Smooth muscle cell (in vitro differentiated cells): ENCODE measurements around the gene TRIAP1. TPM values are rescaled to one million over a fixed set of nuclear protein-coding genes. Genes with fewer than 3 reads are reported as not detected.

ENCODE experiments used
- DNase-seq: peaks from one replicate; lab custom pipeline; 2025; ENCODE audit not compliant: unreplicated experiment; lab: John Stamatoyannopoulos, UW
- H2AFZ ChIP-seq: fragments of 200-600 bp; sonication (generic); 2 replicates; pipeline ENCODE4 v1.6.0; 2016; ENCODE audit warnings: antibody characterized with exemption, low read depth, mild to moderate bottlenecking
- H3F3A ChIP-seq: fragments of 200-600 bp; sonication (generic); 2 replicates; pipeline ENCODE4 v1.6.0; 2017; ENCODE audit warnings: antibody characterized with exemption, low read depth
- H3K27ac ChIP-seq: fragments of 200-600 bp; sonication (generic); 2 replicates; pipeline ENCODE4 v1.5.1; 2016; ENCODE audit warnings: low read depth, mild to moderate bottlenecking
- H3K27me3 ChIP-seq: fragments of 200-600 bp; sonication (generic); 2 replicates; pipeline ENCODE4 v1.6.1; 2016; ENCODE audit warnings: low read depth, mild to moderate bottlenecking
- H3K36me3 ChIP-seq: fragments of 200-600 bp; sonication (generic); 2 replicates; pipeline ENCODE4 v1.5.1; 2016; ENCODE audit warnings: low read depth
- H3K4me1 ChIP-seq: fragments of 200-600 bp; sonication (generic); 2 replicates; pipeline ENCODE4 v1.5.1; 2016; ENCODE audit warnings: low read depth
- H3K4me2 ChIP-seq: fragments of 200-600 bp; sonication (generic); 2 replicates; pipeline ENCODE4 v1.6.0; 2016; ENCODE audit warnings: mild to moderate bottlenecking
- H3K4me3 ChIP-seq: fragments of 200-600 bp; sonication (generic); 2 replicates; pipeline ENCODE4 v1.5.1; 2016; ENCODE audit warnings: mild to moderate bottlenecking
- H3K79me2 ChIP-seq: fragments of 200-600 bp; sonication (generic); 2 replicates; pipeline ENCODE4 v1.6.0; 2016; ENCODE audit warnings: low read depth, mild to moderate bottlenecking
- H3K9ac ChIP-seq: fragments of 200-600 bp; sonication (generic); 2 replicates; pipeline ENCODE4 v1.6.0; 2016; ENCODE audit warnings: low read depth
- H3K9me3 ChIP-seq: fragments of 200-600 bp; sonication (generic); replicated peaks from 2 replicates; pipeline ENCODE4 v1.5.1; 2016; ENCODE audit warnings: low read depth
- H4K20me1 ChIP-seq: fragments of 200-600 bp; sonication (generic); 2 replicates; pipeline ENCODE4 v1.6.0; 2016; ENCODE audit warnings: low read depth
- WGBS: methylation state at CpG from one replicate; pipeline ENCODE4 v1.1.7; 2016; ENCODE audit warnings: low lambda C conversion rate; 5-methylcytosine and 5-hydroxymethylcytosine counted together
- polyA plus RNA-seq: library from polyadenylated mRNA; unstranded; fragments of >200 nt; fragmentation: Nextera tagmentation; extraction: Ambion mirVana; gene quantifications from 2 replicates; pipeline ENCODE4 v1.2.1, GENCODE V29; 2016
- total RNA-seq: library from RNA; depleted of rRNA; stranded (reverse); fragments of >200 nt; gene quantifications from 2 replicates; pipeline ENCODE4 v1.2.3, GENCODE V29; 2014
- TF ChIP-seq, protein P1 (sequence below): fragments of 200-600 bp; sonication (generic); IDR thresholded peaks from 2 replicates; pipeline ENCODE4 v1.5.1; 2017; ENCODE audit warnings: borderline replicate concordance, mild to moderate bottlenecking, antibody characterized with exemption; ENCODE audit not compliant: insufficient read depth, poor library complexity, severe bottlenecking

TRIAP1 gene
- total and polyA plus RNA-seq, 2 experiments from 2014 or later, result 47.1 to 67.0 TPM

GRCh38 chr12:120473807-120474615 lies 27.8 kb upstream of the TRIAP1 start:
- peaks cover under 1% of the 10 kb centered on the region for H4K20me1 ChIP-seq
- H3K9ac ChIP-seq, result peak overlapping the region; percentile 8
- H3K4me1 ChIP-seq, result peaks cover 7% of the 10 kb centered on the region
- no peaks in the 10 kb centered on the region for H3K36me3 ChIP-seq
- no peaks in the 10 kb centered on the region for H3K27me3 ChIP-seq
- no peaks in the 10 kb centered on the region for H3F3A ChIP-seq
- H2AFZ ChIP-seq, result no peak overlapping the region
- no peak for DNase-seq
- WGBS, result 76% methylated on average over 6 of the region's 6 CpGs
- H3K4me2 ChIP-seq, result peak overlapping the region; percentile 55
- H3K79me2 ChIP-seq, result peaks cover 44% of the 10 kb centered on the region
- TF ChIP-seq, protein P1, sequence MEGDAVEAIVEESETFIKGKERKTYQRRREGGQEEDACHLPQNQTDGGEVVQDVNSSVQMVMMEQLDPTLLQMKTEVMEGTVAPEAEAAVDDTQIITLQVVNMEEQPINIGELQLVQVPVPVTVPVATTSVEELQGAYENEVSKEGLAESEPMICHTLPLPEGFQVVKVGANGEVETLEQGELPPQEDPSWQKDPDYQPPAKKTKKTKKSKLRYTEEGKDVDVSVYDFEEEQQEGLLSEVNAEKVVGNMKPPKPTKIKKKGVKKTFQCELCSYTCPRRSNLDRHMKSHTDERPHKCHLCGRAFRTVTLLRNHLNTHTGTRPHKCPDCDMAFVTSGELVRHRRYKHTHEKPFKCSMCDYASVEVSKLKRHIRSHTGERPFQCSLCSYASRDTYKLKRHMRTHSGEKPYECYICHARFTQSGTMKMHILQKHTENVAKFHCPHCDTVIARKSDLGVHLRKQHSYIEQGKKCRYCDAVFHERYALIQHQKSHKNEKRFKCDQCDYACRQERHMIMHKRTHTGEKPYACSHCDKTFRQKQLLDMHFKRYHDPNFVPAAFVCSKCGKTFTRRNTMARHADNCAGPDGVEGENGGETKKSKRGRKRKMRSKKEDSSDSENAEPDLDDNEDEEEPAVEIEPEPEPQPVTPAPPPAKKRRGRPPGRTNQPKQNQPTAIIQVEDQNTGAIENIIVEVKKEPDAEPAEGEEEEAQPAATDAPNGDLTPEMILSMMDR, result no peak
- H3K4me3 ChIP-seq, result no peak overlapping the region
- H3K27ac ChIP-seq, result peak overlapping the region; percentile 70
- H3K9me3 ChIP-seq, result no peaks in the 10 kb centered on the region

- Histone ChIP-seq H4K20me1 (peaks cover 15% of the 10 kb centered on the region), H3K36me3 (no peaks in the 10 kb centered on the region), H3K79me2 (peaks cover 58% of the 10 kb centered on the region), H2AFZ (no peak overlapping the region), H3K4me3 (no peak overlapping the region), H3K4me2 (peak overlapping the region; percentile 42), H3K4me1 (peaks cover 11% of the 10 kb centered on the region), H3K9me3 (no peaks in the 10 kb centered on the region), H3K9ac (no peak overlapping the region), H3K27me3 (no peaks in the 10 kb centered on the region), H3F3A (no peaks in the 10 kb centered on the region), H3K27ac (peak overlapping the region; percentile 70)
- TF ChIP-seq, protein P1, result no peak
- DNase-seq, result no peak
These were observed 26.3 kb upstream of the TRIAP1 start for GRCh38 chr12:120472521-120472920.

DNA sequence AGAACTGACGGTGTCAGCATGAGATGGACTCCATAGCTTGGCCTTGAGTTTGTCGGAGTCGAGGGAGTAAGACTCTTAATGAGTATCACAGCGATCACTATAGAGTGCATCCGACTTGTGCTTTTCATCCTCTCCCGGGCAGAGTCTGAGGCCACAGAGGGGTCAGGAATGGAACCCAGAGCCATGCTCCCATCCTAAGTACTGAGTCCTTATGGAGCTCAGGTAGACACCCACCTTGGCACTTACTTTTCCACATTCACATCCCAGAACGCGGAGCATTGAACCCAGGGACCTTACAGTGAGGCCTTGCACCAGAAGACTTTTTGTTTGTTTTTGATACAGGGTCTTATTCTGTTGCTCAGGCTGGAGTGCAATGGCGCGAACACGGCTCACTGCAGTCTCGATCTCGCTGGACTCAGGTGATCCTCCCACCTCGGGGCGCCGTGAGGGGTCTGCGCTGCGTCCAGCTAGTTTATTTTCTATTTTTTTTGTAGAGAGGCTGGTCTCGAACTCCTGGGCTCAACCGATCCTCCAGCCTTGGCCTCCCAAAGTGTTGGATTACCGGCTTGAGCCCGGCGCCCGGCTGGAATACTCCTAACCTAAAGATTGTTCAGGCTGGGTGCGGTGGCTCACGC lies 24.1 kb upstream of the TRIAP1 start:
- peaks cover 38% of the 10 kb centered on the region for H4K20me1 ChIP-seq
- TF ChIP-seq, protein P1, result no peak
- peak overlapping the region; percentile 95 for H3K9ac ChIP-seq
- no peaks in the 10 kb centered on the region for H3K36me3 ChIP-seq
- WGBS, result 68% methylated on average over 26 of the region's 26 CpGs
- peaks cover 72% of the 10 kb centered on the region for H3K79me2 ChIP-seq
- H3K4me2 ChIP-seq, result peak overlapping the region; percentile 99
- no peaks in the 10 kb centered on the region for H3F3A ChIP-seq
- H3K4me1 ChIP-seq, result peaks cover 11% of the 10 kb centered on the region
- DNase-seq, result no peak
- no peaks in the 10 kb centered on the region for H3K9me3 ChIP-seq
- H2AFZ ChIP-seq, result peak overlapping the region; percentile 86
- peak overlapping the region; percentile 95 for H3K27ac ChIP-seq
- no peaks in the 10 kb centered on the region for H3K27me3 ChIP-seq
- peak overlapping the region; percentile 99 for H3K4me3 ChIP-seq
